ENCODE data around the gene HOXA5.

- TF ChIP-seq POLR2A (IDR thresholded peaks at IDR 0.05; ENCODE audit: low read length) (no peak), GATA1 (IDR thresholded peaks at IDR 0.05; ENCODE audit: low read depth, low read length) (no peak)
Measured at GRCh38 chr7:27151931-27152815, 8.7 kb upstream of the HOXA5 start, which contains the start of gene HOXA3.

Data from erythroblast (primary cell).